Suprapubic skin (tissue), 4 donors: ENCODE results near the gene WLS.

Experiments
- EP300 ChIP-seq: sonication (generic); formaldehyde crosslinking; IDR thresholded peaks from one replicate; pipeline ENCODE4 v1.6.1; 2017; ENCODE audit warnings: antibody characterized with exemption
- POLR2A ChIP-seq, 2 donors: fragments of 450-650 bp; IDR thresholded peaks; one replicate each; pipeline ENCODE4 v1.6.1; 2017; ENCODE audit warnings: antibody characterized with exemption in 2 of 2, mild to moderate bottlenecking in 2 of 2, moderate library complexity in 2 of 2
- POLR2AphosphoS5 ChIP-seq, 3 donors: sonication (generic); formaldehyde crosslinking; IDR thresholded peaks; one replicate each; pipeline ENCODE4 v1.6.1; 2017; ENCODE audit warnings: antibody characterized with exemption in 3 of 3
- TF ChIP-seq, protein P1 (sequence below), 2 donors: fragments of 200-600 bp in 1 of 2; fragments of 450-650 bp in 1 of 2; sonication (generic) in 1 of 2; IDR thresholded peaks; one replicate each; pipeline ENCODE4 v1.5.1; 2016 to 2019; ENCODE audit warnings: antibody characterized with exemption in 2 of 2, mild to moderate bottlenecking in 1 of 2, moderate library complexity in 1 of 2

DNA sequence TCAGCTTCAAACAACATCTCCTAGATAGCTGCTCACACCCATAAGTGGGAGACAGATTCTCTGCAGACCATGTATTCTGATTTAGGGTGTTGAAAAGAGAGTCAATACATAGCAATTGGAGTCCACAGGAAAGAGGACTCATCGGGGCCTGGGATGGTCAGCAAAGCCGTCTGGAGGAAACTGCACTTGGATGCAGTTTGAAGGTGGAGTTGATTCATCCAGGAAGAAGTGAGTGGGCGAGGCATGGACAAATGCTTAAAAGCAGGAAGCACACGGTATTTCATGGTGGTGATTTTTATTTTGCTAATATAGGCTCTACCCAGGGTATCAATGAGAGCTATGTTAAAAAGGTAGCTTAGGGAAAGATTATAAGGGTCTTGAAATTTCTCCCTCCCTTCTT lies 145.1 kb downstream of the WLS start:
- TF ChIP-seq EP300 (no peak), POLR2A (IDR thresholded peaks at IDR 0.05) (no peak), POLR2AphosphoS5 (IDR thresholded peaks at IDR 0.05) (no peak)
- TF ChIP-seq, protein P1, sequence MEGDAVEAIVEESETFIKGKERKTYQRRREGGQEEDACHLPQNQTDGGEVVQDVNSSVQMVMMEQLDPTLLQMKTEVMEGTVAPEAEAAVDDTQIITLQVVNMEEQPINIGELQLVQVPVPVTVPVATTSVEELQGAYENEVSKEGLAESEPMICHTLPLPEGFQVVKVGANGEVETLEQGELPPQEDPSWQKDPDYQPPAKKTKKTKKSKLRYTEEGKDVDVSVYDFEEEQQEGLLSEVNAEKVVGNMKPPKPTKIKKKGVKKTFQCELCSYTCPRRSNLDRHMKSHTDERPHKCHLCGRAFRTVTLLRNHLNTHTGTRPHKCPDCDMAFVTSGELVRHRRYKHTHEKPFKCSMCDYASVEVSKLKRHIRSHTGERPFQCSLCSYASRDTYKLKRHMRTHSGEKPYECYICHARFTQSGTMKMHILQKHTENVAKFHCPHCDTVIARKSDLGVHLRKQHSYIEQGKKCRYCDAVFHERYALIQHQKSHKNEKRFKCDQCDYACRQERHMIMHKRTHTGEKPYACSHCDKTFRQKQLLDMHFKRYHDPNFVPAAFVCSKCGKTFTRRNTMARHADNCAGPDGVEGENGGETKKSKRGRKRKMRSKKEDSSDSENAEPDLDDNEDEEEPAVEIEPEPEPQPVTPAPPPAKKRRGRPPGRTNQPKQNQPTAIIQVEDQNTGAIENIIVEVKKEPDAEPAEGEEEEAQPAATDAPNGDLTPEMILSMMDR (IDR thresholded peaks at IDR 0.05), result no peak
